ENCODE measurements around the gene PLCL1. TPM values are rescaled to one million over a fixed set of nuclear protein-coding genes. Genes with fewer than 3 reads are reported as not detected.

The PLCL1 gene
- total RNA-seq, 3 donors from 2014 or later (not counting 1 experiment from before 2014, with no cell fraction given): 0.86 to 2.8 (median 1.1) TPM

GRCh38 chr2:198052741-198053140, 248.3 kb downstream of the PLCL1 start:
- peaks cover 0 to 2% of the 10 kb centered on the region in 2 donors for H3K9me3 Mint-ChIP-seq
- no peaks in the 10 kb centered on the region for H3K4me1 Mint-ChIP-seq
- no peak overlapping the region for H3K4me3 ChIP-seq (ENCODE audit: low read length)
- WGBS (ENCODE audit: insufficient coverage): no CpG with 5 or more reads among the region's 2 CpGs
- H3K4me1 ChIP-seq (ENCODE audit: control insufficient read depth, insufficient read depth, low read length): no peaks in the 10 kb centered on the region
- no peak for TF ChIP-seq CTCF (IDR thresholded peaks at IDR 0.05)
- no peaks in the 10 kb centered on the region for H3K36me3 ChIP-seq (ENCODE audit: control insufficient read depth, insufficient read depth, low read length)
- H3K27ac ChIP-seq (ENCODE audit: low read length): no peak overlapping the region
- no peaks in the 10 kb centered on the region for H3K27me3 ChIP-seq (ENCODE audit: control insufficient read depth, insufficient read depth, low read length)
- intact Hi-C loops (cut with micrococcal nuclease): no loop called here
- no peak overlapping the region for H3K4me3 Mint-ChIP-seq
- ATAC-seq (no peak), DNase-seq (no peak)
- no peaks in the 10 kb centered on the region for H3K36me3 Mint-ChIP-seq
- no peaks in the 10 kb centered on the region for H3K27me3 Mint-ChIP-seq (ENCODE audit: low read depth in 2 of 2)
- H3K27ac Mint-ChIP-seq: no peak overlapping the region
- H3K9me3 ChIP-seq (ENCODE audit: control insufficient read depth, insufficient read depth, low read length): no peaks in the 10 kb centered on the region

- 89% methylated on average over 1 of the region's 1 CpG for WGBS (ENCODE audit: insufficient coverage)
- H3K9me3 Mint-ChIP-seq: peaks cover 0 to 2% of the 10 kb centered on the region in 2 donors
- no peak for ATAC-seq
- intact Hi-C loops (cut with micrococcal nuclease): no loop called here
- TF ChIP-seq CTCF (IDR thresholded peaks at IDR 0.05): no peak
- Histone ChIP-seq H3K9me3 (ENCODE audit: control insufficient read depth, insufficient read depth, low read length) (no peaks in the 10 kb centered on the region), H3K4me1 (ENCODE audit: control insufficient read depth, insufficient read depth, low read length) (no peaks in the 10 kb centered on the region), H3K27ac (ENCODE audit: low read length) (no peak overlapping the region), H3K36me3 (ENCODE audit: control insufficient read depth, insufficient read depth, low read length) (no peaks in the 10 kb centered on the region), H3K27me3 (ENCODE audit: control insufficient read depth, insufficient read depth, low read length) (no peaks in the 10 kb centered on the region), H3K4me3 (ENCODE audit: low read length) (no peak overlapping the region)
- no peak for DNase-seq
- no peak overlapping the region for H3K4me3 Mint-ChIP-seq
- no peaks in the 10 kb centered on the region for H3K27me3 Mint-ChIP-seq (ENCODE audit: low read depth in 2 of 2)
- no peaks in the 10 kb centered on the region for H3K4me1 Mint-ChIP-seq
- no peak overlapping the region for H3K27ac Mint-ChIP-seq
- no peaks in the 10 kb centered on the region for H3K36me3 Mint-ChIP-seq
Measured at GRCh38 chr2:198053148-198053547, 248.8 kb downstream of the PLCL1 start.

GRCh38 chr2:198053776-198054175, 249.4 kb downstream of the PLCL1 start:
- no CpG with 5 or more reads among the region's 1 CpG for WGBS (ENCODE audit: insufficient coverage)
- H3K27me3 Mint-ChIP-seq (ENCODE audit: low read depth in 2 of 2): no peaks in the 10 kb centered on the region
- intact Hi-C loops (cut with micrococcal nuclease): loop anchor here (1.0 kb wide), 1 partner anchor 250 kb away; no protein-coding TSS in a partner anchor
- no peak overlapping the region for H3K27ac Mint-ChIP-seq
- no peak overlapping the region for H3K27ac ChIP-seq (ENCODE audit: low read length)
- H3K27me3 ChIP-seq (ENCODE audit: control insufficient read depth, insufficient read depth, low read length): no peaks in the 10 kb centered on the region
- no peaks in the 10 kb centered on the region for H3K4me1 Mint-ChIP-seq
- H3K9me3 ChIP-seq (ENCODE audit: control insufficient read depth, insufficient read depth, low read length): no peaks in the 10 kb centered on the region
- no peaks in the 10 kb centered on the region for H3K4me1 ChIP-seq (ENCODE audit: control insufficient read depth, insufficient read depth, low read length)
- H3K9me3 Mint-ChIP-seq: no peaks in the 10 kb centered on the region
- no peak for ATAC-seq
- TF ChIP-seq CTCF (IDR thresholded peaks at IDR 0.05): no peak
- H3K36me3 ChIP-seq (ENCODE audit: control insufficient read depth, insufficient read depth, low read length): no peaks in the 10 kb centered on the region
- no peak for DNase-seq
- H3K4me3 Mint-ChIP-seq: no peak overlapping the region
- H3K36me3 Mint-ChIP-seq: no peaks in the 10 kb centered on the region
- H3K4me3 ChIP-seq (ENCODE audit: low read length): no peak overlapping the region

GRCh38 chr2:198054299-198054698, 249.9 kb downstream of the PLCL1 start:
- DNase-seq (peak in 1 of 2 donors; percentile 72), ATAC-seq (peak in 1 of 3 donors; percentile 39)
- Mint-ChIP-seq H3K27ac (no peak overlapping the region), H3K4me3 (no peak overlapping the region), H3K9me3 (no peaks in the 10 kb centered on the region), H3K4me1 (no peaks in the 10 kb centered on the region), H3K36me3 (no peaks in the 10 kb centered on the region), H3K27me3 (ENCODE audit: low read depth in 2 of 2) (no peaks in the 10 kb centered on the region)
- Histone ChIP-seq H3K4me3 (ENCODE audit: low read length) (no peak overlapping the region), H3K9me3 (ENCODE audit: control insufficient read depth, insufficient read depth, low read length) (no peaks in the 10 kb centered on the region), H3K4me1 (ENCODE audit: control insufficient read depth, insufficient read depth, low read length) (no peaks in the 10 kb centered on the region), H3K27ac (ENCODE audit: low read length) (no peak overlapping the region), H3K27me3 (ENCODE audit: control insufficient read depth, insufficient read depth, low read length) (no peaks in the 10 kb centered on the region), H3K36me3 (ENCODE audit: control insufficient read depth, insufficient read depth, low read length) (no peaks in the 10 kb centered on the region)
- intact Hi-C loops (cut with micrococcal nuclease): loop anchor here (1.0 kb wide), 1 partner anchor 251 kb away; no protein-coding TSS in a partner anchor
- 88% methylated on average over 1 of the region's 1 CpG for WGBS (ENCODE audit: insufficient coverage)
- TF ChIP-seq CTCF (IDR thresholded peaks at IDR 0.05): no peak
